H1 (cell line): ENCODE results near the gene LORICRIN. TPM values are rescaled to one million over a fixed set of nuclear protein-coding genes. Genes with fewer than 3 reads are reported as not detected.

Source experiments
- ATF2 ChIP-seq: IDR thresholded peaks from 2 replicates; pipeline ENCODE4 v1.6.1; 2012; ENCODE audit warnings: low read length, inconsistent platforms
- CEBPB ChIP-seq: IDR thresholded peaks from 2 replicates; pipeline ENCODE4 v1.6.1; 2012; ENCODE audit warnings: low read depth, low read length
- RBBP5 ChIP-seq: IDR thresholded peaks from 2 replicates; pipeline ENCODE4 v1.7.1; 2012; ENCODE audit warnings: low read depth, mild to moderate bottlenecking, inconsistent platforms, low read length, moderate library complexity, borderline replicate concordance
- RXRA ChIP-seq: IDR thresholded peaks from 2 replicates; pipeline ENCODE4 v1.6.1; 2011; ENCODE audit warnings: low read depth, mild to moderate bottlenecking, low read length, moderate library complexity; ENCODE audit not compliant: insufficient read depth
- SP2 ChIP-seq: IDR thresholded peaks from 2 replicates; pipeline ENCODE4 v1.6.1; 2012; ENCODE audit warnings: mild to moderate bottlenecking, low read length, inconsistent platforms
- TCF12 ChIP-seq: IDR thresholded peaks from 2 replicates; pipeline ENCODE4 v1.6.1; 2011; ENCODE audit warnings: low read depth, mild to moderate bottlenecking, low read length
- polyA plus RNA-seq, 7 experiments: library from polyadenylated mRNA; depleted of rRNA in 3 of 7; stranded (reverse) in 5 of 7; unstranded in 2 of 7; fragments of >200 nt in 5 of 7; fragments of 200-250 nt in 2 of 7; gene quantifications; 1 replicate in 5 of 7; 2 replicates in 1 of 7; 4 replicates in 1 of 7; pipeline versions ENCODE4 v1.2.1 to v1.2.3, GENCODE V29; 2011 to 2013; ENCODE audit warnings: missing spikeins in 2 of 7, mixed read lengths in 2 of 7
- total RNA-seq: library from RNA; stranded (reverse); fragmentation: NEBNext Ultra II Directional; extraction: Animal tissue kit (Norgen Biotek cat#: 25700); gene quantifications from 2 replicates; pipeline ENCODE4 v1.2.1, GENCODE V29; 2021
- TF ChIP-seq, protein P1 (sequence below): fragments of 300-600 bp; sonication (generic); IDR thresholded peaks from 2 replicates; pipeline ENCODE4 v1.7.1; 2012; ENCODE audit warnings: low read length, moderate library complexity, mild to moderate bottlenecking, inconsistent platforms; ENCODE audit not compliant: insufficient replicate concordance

Gene LORICRIN
- total and polyA plus RNA-seq, 2 of the 8 experiments (the other 6 are each of a cell fraction or from before 2014, with no cell fraction given): not detected

DNA sequence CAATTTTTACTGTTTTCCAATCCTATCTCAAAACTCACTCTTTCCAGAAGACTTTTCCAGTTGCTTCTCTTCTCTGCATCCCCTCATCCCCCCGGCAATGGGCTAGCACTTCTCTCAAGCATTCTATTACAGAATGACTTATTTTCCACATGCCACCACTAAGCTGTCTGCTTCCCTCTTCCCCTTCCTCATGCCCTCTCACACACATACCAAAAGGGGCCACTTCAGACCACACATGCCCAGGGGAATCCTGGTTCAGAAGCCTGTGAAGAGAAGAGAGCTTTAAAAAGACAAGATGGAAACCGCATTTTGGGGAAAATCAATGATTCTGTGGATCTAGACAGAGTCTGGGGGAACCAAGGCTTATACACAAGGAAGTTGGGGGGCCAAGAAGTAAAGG, 8.4 kb upstream of the LORICRIN start (continued):
- TF ChIP-seq RXRA (no peak), RBBP5 (no peak), CEBPB (no peak), ATF2 (no peak), TCF12 (no peak), SP2 (no peak)
- TF ChIP-seq, protein P1, sequence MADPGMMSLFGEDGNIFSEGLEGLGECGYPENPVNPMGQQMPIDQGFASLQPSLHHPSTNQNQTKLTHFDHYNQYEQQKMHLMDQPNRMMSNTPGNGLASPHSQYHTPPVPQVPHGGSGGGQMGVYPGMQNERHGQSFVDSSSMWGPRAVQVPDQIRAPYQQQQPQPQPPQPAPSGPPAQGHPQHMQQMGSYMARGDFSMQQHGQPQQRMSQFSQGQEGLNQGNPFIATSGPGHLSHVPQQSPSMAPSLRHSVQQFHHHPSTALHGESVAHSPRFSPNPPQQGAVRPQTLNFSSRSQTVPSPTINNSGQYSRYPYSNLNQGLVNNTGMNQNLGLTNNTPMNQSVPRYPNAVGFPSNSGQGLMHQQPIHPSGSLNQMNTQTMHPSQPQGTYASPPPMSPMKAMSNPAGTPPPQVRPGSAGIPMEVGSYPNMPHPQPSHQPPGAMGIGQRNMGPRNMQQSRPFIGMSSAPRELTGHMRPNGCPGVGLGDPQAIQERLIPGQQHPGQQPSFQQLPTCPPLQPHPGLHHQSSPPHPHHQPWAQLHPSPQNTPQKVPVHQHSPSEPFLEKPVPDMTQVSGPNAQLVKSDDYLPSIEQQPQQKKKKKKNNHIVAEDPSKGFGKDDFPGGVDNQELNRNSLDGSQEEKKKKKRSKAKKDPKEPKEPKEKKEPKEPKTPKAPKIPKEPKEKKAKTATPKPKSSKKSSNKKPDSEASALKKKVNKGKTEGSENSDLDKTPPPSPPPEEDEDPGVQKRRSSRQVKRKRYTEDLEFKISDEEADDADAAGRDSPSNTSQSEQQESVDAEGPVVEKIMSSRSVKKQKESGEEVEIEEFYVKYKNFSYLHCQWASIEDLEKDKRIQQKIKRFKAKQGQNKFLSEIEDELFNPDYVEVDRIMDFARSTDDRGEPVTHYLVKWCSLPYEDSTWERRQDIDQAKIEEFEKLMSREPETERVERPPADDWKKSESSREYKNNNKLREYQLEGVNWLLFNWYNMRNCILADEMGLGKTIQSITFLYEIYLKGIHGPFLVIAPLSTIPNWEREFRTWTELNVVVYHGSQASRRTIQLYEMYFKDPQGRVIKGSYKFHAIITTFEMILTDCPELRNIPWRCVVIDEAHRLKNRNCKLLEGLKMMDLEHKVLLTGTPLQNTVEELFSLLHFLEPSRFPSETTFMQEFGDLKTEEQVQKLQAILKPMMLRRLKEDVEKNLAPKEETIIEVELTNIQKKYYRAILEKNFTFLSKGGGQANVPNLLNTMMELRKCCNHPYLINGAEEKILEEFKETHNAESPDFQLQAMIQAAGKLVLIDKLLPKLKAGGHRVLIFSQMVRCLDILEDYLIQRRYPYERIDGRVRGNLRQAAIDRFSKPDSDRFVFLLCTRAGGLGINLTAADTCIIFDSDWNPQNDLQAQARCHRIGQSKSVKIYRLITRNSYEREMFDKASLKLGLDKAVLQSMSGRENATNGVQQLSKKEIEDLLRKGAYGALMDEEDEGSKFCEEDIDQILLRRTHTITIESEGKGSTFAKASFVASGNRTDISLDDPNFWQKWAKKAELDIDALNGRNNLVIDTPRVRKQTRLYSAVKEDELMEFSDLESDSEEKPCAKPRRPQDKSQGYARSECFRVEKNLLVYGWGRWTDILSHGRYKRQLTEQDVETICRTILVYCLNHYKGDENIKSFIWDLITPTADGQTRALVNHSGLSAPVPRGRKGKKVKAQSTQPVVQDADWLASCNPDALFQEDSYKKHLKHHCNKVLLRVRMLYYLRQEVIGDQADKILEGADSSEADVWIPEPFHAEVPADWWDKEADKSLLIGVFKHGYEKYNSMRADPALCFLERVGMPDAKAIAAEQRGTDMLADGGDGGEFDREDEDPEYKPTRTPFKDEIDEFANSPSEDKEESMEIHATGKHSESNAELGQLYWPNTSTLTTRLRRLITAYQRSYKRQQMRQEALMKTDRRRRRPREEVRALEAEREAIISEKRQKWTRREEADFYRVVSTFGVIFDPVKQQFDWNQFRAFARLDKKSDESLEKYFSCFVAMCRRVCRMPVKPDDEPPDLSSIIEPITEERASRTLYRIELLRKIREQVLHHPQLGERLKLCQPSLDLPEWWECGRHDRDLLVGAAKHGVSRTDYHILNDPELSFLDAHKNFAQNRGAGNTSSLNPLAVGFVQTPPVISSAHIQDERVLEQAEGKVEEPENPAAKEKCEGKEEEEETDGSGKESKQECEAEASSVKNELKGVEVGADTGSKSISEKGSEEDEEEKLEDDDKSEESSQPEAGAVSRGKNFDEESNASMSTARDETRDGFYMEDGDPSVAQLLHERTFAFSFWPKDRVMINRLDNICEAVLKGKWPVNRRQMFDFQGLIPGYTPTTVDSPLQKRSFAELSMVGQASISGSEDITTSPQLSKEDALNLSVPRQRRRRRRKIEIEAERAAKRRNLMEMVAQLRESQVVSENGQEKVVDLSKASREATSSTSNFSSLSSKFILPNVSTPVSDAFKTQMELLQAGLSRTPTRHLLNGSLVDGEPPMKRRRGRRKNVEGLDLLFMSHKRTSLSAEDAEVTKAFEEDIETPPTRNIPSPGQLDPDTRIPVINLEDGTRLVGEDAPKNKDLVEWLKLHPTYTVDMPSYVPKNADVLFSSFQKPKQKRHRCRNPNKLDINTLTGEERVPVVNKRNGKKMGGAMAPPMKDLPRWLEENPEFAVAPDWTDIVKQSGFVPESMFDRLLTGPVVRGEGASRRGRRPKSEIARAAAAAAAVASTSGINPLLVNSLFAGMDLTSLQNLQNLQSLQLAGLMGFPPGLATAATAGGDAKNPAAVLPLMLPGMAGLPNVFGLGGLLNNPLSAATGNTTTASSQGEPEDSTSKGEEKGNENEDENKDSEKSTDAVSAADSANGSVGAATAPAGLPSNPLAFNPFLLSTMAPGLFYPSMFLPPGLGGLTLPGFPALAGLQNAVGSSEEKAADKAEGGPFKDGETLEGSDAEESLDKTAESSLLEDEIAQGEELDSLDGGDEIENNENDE: no peak
